Keratinocyte (primary cell): Measurements from ENCODE around the gene OR2T11.

Experiments
- CTCF ChIP-seq, 3 experiments: IDR thresholded peaks in 1 of 3; conservative IDR thresholded peaks in 1 of 3; optimal IDR thresholded peaks in 1 of 3; 2 replicates in 2 of 3; 3 replicates in 1 of 3; pipeline versions ENCODE3 to v1.5.1; 2011; ENCODE audit warnings: low read length in 3 of 3, mild to moderate bottlenecking in 3 of 3, moderate library complexity in 2 of 3, control low read depth in 1 of 3, inconsistent platforms in 1 of 3; ENCODE audit not compliant: insufficient read depth in 2 of 3; ENCODE audit errors: extremely low read depth in 1 of 3
- EZH2 ChIP-seq: IDR thresholded peaks from one replicate; pipeline ENCODE4 v1.6.1; 2012; ENCODE audit warnings: inconsistent platforms, mild to moderate bottlenecking, low read length, moderate library complexity

- TF ChIP-seq CTCF (optimal IDR thresholded peaks at IDR 0.05 in 1 of 3, IDR thresholded peaks at IDR 0.05 in 1 of 3, conservative IDR thresholded peaks at IDR 0.05 in 1 of 3; ENCODE audit: extremely low read depth in 1 of 3, insufficient read depth in 2 of 3, low read length in 3 of 3) (no peak), EZH2 (no peak)
Measured at GRCh38 chr1:248621770-248622169, 13.1 kb downstream of the OR2T11 start.
